Natural killer cell (primary cell): Measurements from ENCODE around the gene HPSE2. TPM values are rescaled to one million over a fixed set of nuclear protein-coding genes. Genes with fewer than 3 reads are reported as not detected.

Experiments
- ATAC-seq, 3 donors: fragments of 150-1000 bp in 2 of 3; fragments of 200-7000 bp in 1 of 3; cut with Tn5 transposase; 1 replicate in 1 of 3; 2 replicates in 2 of 3; pipeline ENCODE4 v1.10.0; 2021; ENCODE audit warnings: mild to moderate bottlenecking in 2 of 3, moderate library complexity in 2 of 3
- DNase-seq, 2 donors: peaks; one replicate each; pipeline versions ENCODE4 v3.0.0 to v3.0.0-alpha.2; 2013 to 2021; ENCODE audit warnings: mixed read lengths in 1 of 2
- H3K27ac ChIP-seq: one replicate; pipeline ENCODE4 v1.5.1; 2013; ENCODE audit warnings: mild to moderate bottlenecking, low read length
- H3K27me3 ChIP-seq: one replicate; pipeline ENCODE4 v1.6.1; 2013; ENCODE audit warnings: low read length; ENCODE audit not compliant: control insufficient read depth, insufficient read depth
- H3K36me3 ChIP-seq: one replicate; pipeline ENCODE4 v1.6.1; 2013; ENCODE audit warnings: low read length; ENCODE audit not compliant: control insufficient read depth, insufficient read depth
- H3K4me1 ChIP-seq: one replicate; pipeline ENCODE4 v1.6.1; 2013; ENCODE audit warnings: low read length; ENCODE audit not compliant: control insufficient read depth, insufficient read depth
- H3K4me3 ChIP-seq: one replicate; pipeline ENCODE4 v1.5.1; 2013; ENCODE audit warnings: low read length
- H3K9me3 ChIP-seq: one replicate; pipeline ENCODE4 v1.6.1; 2013; ENCODE audit warnings: low read length; ENCODE audit not compliant: control insufficient read depth, insufficient read depth
- H3K27ac Mint-ChIP-seq, 2 donors: one replicate each; pipeline ENCODE4 v1.8.0; 2022; ENCODE audit warnings: mild to moderate bottlenecking in 2 of 2, mixed read lengths in 2 of 2, moderate library complexity in 1 of 2
- H3K27me3 Mint-ChIP-seq, 2 donors: one replicate each; pipeline ENCODE4 v1.8.0; 2022; ENCODE audit warnings: low read depth in 2 of 2, mixed read lengths in 2 of 2
- H3K36me3 Mint-ChIP-seq: one replicate; pipeline ENCODE4 v1.8.0; 2022; ENCODE audit warnings: mixed read lengths
- H3K4me1 Mint-ChIP-seq, 2 donors: one replicate each; pipeline ENCODE4 v1.8.0; 2022; ENCODE audit warnings: mixed read lengths in 2 of 2
- H3K4me3 Mint-ChIP-seq: one replicate; pipeline ENCODE4 v1.8.0; 2022; ENCODE audit warnings: mild to moderate bottlenecking, moderate library complexity, mixed read lengths
- H3K9me3 Mint-ChIP-seq, 2 donors: one replicate each; pipeline ENCODE4 v1.8.0; 2022; ENCODE audit warnings: mixed read lengths in 2 of 2
- WGBS: methylation state at CpG from one replicate; pipeline ENCODE4 v1.1.7; 2013; ENCODE audit warnings: missing lambda C conversion rate; ENCODE audit not compliant: insufficient coverage; 5-methylcytosine and 5-hydroxymethylcytosine counted together
- intact Hi-C: fragments of 100-400 bp; cut with micrococcal nuclease; formaldehyde crosslinking; loops from one replicate; pipeline ENCODE4 v1.14.2; 2022
- total RNA-seq, 4 donors: library from RNA; stranded (reverse); fragments of 120-200 nt in 1 of 4; gene quantifications; one replicate each; pipeline versions ENCODE4 v1.2.3 to v1.2.4, GENCODE V29; 2013 to 2022
- TF ChIP-seq, protein P1 (sequence below): fragments of 200-600 bp; IDR thresholded peaks from one replicate; pipeline ENCODE4 v1.8.0; 2022; ENCODE audit warnings: antibody characterized with exemption

Gene HPSE2
- total RNA-seq, 3 donors from 2014 or later (not counting 1 experiment from before 2014, with no cell fraction given) = not detected

DNA sequence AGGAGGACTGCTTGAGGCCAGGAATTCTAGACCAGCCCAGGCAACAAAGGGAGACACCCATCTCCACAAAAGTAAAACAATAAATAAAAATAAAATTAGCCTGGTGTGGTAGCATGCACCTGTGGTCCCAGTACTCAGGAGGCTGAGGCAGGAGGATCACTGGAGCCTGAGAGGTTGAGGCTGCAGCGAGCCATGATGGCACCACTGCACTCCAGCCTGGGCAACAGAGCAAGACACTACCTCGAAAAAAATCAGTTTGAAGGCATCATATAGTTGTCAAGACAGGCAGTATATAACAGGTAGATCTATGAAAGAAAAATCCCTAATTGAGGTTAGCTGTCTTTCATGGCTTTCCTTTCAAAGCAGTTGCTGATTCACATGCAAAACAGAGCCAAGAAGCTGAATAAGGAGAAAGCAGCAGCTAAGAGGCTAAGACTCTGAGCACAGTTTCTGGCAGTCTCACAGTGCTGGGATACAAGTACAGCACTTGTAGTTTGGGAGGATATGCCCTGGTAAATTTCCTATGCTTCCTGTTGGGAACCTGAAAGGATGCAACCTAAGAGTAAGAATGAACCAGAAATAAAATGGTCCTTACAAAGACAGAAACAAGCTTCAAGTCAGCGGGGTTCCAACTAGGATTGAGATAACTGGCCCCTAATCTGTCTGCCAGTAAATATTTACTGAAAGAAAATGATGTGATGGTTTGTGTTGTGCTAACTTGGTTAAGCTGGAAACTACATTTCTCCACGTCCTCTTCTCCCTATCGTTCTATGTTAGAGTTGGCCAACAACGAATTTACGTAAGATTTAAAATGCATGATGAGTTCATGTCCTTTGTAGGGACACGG, 420.4 kb downstream of the HPSE2 start:
- 74% methylated on average over 7 of the region's 8 CpGs for WGBS
- peaks cover 0 to 2% of the 10 kb centered on the region in 2 donors for H3K9me3 Mint-ChIP-seq
- Histone ChIP-seq H3K4me3 (no peak overlapping the region), H3K4me1 (no peaks in the 10 kb centered on the region), H3K27me3 (no peaks in the 10 kb centered on the region), H3K36me3 (no peaks in the 10 kb centered on the region), H3K27ac (no peak overlapping the region), H3K9me3 (no peaks in the 10 kb centered on the region)
- H3K27me3 Mint-ChIP-seq = no peaks in the 10 kb centered on the region
- no peaks in the 10 kb centered on the region for H3K36me3 Mint-ChIP-seq
- intact Hi-C loops = no loop called here
- DNase-seq (no peak), ATAC-seq (no peak)
- TF ChIP-seq, protein P1, sequence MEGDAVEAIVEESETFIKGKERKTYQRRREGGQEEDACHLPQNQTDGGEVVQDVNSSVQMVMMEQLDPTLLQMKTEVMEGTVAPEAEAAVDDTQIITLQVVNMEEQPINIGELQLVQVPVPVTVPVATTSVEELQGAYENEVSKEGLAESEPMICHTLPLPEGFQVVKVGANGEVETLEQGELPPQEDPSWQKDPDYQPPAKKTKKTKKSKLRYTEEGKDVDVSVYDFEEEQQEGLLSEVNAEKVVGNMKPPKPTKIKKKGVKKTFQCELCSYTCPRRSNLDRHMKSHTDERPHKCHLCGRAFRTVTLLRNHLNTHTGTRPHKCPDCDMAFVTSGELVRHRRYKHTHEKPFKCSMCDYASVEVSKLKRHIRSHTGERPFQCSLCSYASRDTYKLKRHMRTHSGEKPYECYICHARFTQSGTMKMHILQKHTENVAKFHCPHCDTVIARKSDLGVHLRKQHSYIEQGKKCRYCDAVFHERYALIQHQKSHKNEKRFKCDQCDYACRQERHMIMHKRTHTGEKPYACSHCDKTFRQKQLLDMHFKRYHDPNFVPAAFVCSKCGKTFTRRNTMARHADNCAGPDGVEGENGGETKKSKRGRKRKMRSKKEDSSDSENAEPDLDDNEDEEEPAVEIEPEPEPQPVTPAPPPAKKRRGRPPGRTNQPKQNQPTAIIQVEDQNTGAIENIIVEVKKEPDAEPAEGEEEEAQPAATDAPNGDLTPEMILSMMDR = no peak
- H3K4me1 Mint-ChIP-seq = no peaks in the 10 kb centered on the region
- no peak overlapping the region for H3K27ac Mint-ChIP-seq
- H3K4me3 Mint-ChIP-seq = no peak overlapping the region

DNA sequence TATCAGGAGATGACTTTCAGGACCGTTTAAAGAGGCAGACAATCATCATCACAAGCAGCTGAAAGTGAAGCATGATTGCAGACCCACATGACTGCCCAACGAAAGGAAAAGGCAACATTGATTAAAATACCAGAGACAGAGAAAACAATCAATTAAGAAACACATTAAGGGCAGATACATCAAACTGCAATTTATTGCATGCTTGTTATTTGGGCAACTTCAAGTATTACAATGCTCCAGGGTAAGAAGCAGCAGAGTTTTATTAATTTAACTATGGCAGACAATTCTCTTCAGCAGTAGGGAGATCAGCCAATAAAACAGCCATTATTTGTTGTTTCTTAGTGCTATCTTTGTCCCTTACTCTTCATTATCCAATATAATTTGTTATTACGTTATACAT, 421.2 kb downstream of the HPSE2 start:
- Mint-ChIP-seq H3K27me3 (no peaks in the 10 kb centered on the region), H3K4me3 (no peak overlapping the region), H3K36me3 (no peaks in the 10 kb centered on the region), H3K27ac (no peak overlapping the region), H3K9me3 (peaks cover 0 to 2% of the 10 kb centered on the region in 2 donors), H3K4me1 (no peaks in the 10 kb centered on the region)
- H3K4me1 ChIP-seq = no peaks in the 10 kb centered on the region
- H3K27me3 ChIP-seq = no peaks in the 10 kb centered on the region
- TF ChIP-seq, protein P1 = no peak
- H3K9me3 ChIP-seq = no peaks in the 10 kb centered on the region
- H3K4me3 ChIP-seq = no peak overlapping the region
- intact Hi-C loops = no loop called here
- 52% methylated on average over 3 of the region's 3 CpGs for WGBS
- ATAC-seq = no peak
- H3K36me3 ChIP-seq = no peaks in the 10 kb centered on the region
- no peak for DNase-seq
- no peak overlapping the region for H3K27ac ChIP-seq

DNA sequence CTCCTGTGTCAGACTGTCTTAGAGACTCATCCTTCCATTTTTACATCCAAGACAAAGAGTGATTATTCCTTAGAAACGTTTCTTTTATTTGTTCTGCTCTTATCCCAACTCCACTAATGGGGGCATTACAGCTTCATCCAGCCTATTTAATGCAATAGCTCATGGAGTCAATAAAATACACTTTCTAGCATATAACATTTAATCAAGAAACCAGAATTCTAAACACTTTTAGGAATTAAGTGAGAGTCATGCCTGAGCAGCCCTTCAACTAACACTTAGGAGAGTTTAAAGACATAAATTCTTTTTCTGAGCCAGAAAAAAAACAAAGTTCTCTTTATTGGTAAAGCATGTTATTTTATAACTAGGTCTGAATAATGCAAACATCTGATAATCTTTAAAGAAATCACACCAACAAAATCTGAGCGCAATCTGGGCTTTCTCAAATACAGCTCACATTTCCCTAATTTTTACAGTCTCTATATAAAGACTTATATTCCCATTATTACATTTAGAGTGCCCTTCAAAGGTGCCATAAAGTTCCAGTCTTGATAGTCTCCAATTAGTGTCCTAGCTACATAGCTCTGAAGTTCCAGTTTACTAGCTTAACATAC, 427.3 kb downstream of the HPSE2 start:
- H3K36me3 Mint-ChIP-seq = no peaks in the 10 kb centered on the region
- H3K36me3 ChIP-seq = no peaks in the 10 kb centered on the region
- H3K27ac Mint-ChIP-seq = no peak overlapping the region
- no peak for DNase-seq
- no peaks in the 10 kb centered on the region for H3K4me1 ChIP-seq
- H3K27ac ChIP-seq = no peak overlapping the region
- H3K4me3 Mint-ChIP-seq = no peak overlapping the region
- intact Hi-C loops = no loop called here
- no peaks in the 10 kb centered on the region for H3K4me1 Mint-ChIP-seq
- TF ChIP-seq, protein P1 = no peak
- H3K27me3 ChIP-seq = no peaks in the 10 kb centered on the region
- peaks cover 0 to 2% of the 10 kb centered on the region in 2 donors for H3K9me3 Mint-ChIP-seq
- 49% methylated on average over 2 of the region's 2 CpGs for WGBS
- H3K4me3 ChIP-seq = no peak overlapping the region
- ATAC-seq = no peak
- H3K27me3 Mint-ChIP-seq = no peaks in the 10 kb centered on the region
- H3K9me3 ChIP-seq = no peaks in the 10 kb centered on the region
